Progenitor cell of endocrine pancreas (in vitro differentiated cells): ENCODE data around the gene PTEN. TPM values are rescaled to one million over a fixed set of nuclear protein-coding genes. Genes with fewer than 3 reads are reported as not detected.

Source experiments
- DNase-seq: peaks from one replicate; pipeline ENCODE4 v3.0.0; 2021; ENCODE audit warnings: low spot score; ENCODE audit not compliant: unreplicated experiment
- H3K27ac Mint-ChIP-seq: 2 replicates; pipeline ENCODE4 v1.8.0; 2021; ENCODE audit warnings: mild to moderate bottlenecking, moderate library complexity, mixed read lengths
- H3K27me3 Mint-ChIP-seq: 2 replicates; pipeline ENCODE4 v1.8.0; 2021; ENCODE audit warnings: mixed read lengths
- H3K36me3 Mint-ChIP-seq: 2 replicates; pipeline ENCODE4 v1.8.0; 2022; ENCODE audit warnings: mixed read lengths; ENCODE audit not compliant: insufficient read depth
- H3K4me1 Mint-ChIP-seq: 2 replicates; pipeline ENCODE4 v1.8.0; 2021; ENCODE audit warnings: low read depth, mixed read lengths
- H3K4me3 Mint-ChIP-seq: 2 replicates; pipeline ENCODE4 v1.8.0; 2021; ENCODE audit warnings: low read depth, mild to moderate bottlenecking, moderate library complexity, mixed read lengths
- H3K9me3 Mint-ChIP-seq: 2 replicates; pipeline ENCODE4 v1.8.0; 2021; ENCODE audit warnings: low read depth, mixed read lengths
- total RNA-seq: library from RNA; stranded (reverse); gene quantifications from 2 replicates; pipeline ENCODE4 v1.2.1, GENCODE V29; 2021
- TF ChIP-seq, protein P1 (sequence below): fragments of 200-600 bp; sonication (generic); IDR thresholded peaks from one replicate; pipeline ENCODE4 v1.5.0; 2021; ENCODE audit warnings: antibody characterized with exemption, mild to moderate bottlenecking; ENCODE audit not compliant: unreplicated experiment

Gene PTEN
- total RNA-seq, 1 donor from 2014 or later = 66.7 TPM

DNA sequence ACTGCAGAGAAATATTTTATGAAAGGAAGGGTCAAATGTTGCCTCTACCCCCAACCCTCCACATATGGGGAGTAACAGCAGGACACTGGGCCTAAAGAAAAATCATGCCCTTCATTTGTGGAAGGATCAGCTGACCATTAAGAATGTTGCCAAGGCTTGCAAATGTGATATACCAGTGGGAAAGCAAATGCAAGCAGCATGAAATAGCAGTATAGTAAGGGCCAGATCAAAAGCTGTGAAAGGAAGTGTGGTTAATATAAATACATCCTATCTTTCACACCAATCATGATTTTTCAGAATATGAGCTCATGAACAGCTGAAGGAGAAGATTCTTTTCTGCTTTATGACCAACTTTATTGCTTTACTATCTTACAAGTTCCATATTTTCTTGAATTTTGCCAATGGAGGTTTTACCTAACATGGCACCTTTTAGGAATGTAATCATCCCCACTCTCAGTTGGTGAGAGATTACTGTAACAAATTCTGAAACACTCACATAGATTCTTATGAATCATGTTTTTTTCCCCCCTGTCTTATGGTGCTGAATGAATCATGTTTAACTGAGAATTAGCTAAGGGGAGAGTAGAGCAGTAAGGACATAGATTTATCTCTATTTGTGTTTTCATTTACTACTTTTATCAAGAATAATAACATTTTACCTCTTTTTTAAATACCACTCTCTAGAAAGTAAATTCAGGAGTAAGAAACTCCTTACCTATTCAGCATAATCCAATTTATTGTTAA lies 33.3 kb upstream of the PTEN start:
- no peak overlapping the region for H3K4me3 Mint-ChIP-seq
- TF ChIP-seq, protein P1, sequence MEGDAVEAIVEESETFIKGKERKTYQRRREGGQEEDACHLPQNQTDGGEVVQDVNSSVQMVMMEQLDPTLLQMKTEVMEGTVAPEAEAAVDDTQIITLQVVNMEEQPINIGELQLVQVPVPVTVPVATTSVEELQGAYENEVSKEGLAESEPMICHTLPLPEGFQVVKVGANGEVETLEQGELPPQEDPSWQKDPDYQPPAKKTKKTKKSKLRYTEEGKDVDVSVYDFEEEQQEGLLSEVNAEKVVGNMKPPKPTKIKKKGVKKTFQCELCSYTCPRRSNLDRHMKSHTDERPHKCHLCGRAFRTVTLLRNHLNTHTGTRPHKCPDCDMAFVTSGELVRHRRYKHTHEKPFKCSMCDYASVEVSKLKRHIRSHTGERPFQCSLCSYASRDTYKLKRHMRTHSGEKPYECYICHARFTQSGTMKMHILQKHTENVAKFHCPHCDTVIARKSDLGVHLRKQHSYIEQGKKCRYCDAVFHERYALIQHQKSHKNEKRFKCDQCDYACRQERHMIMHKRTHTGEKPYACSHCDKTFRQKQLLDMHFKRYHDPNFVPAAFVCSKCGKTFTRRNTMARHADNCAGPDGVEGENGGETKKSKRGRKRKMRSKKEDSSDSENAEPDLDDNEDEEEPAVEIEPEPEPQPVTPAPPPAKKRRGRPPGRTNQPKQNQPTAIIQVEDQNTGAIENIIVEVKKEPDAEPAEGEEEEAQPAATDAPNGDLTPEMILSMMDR = no peak
- H3K27ac Mint-ChIP-seq = no peak overlapping the region
- no peaks in the 10 kb centered on the region for H3K27me3 Mint-ChIP-seq
- H3K4me1 Mint-ChIP-seq = no peaks in the 10 kb centered on the region
- no peaks in the 10 kb centered on the region for H3K36me3 Mint-ChIP-seq
- no peak for DNase-seq
- no peaks in the 10 kb centered on the region for H3K9me3 Mint-ChIP-seq

DNA sequence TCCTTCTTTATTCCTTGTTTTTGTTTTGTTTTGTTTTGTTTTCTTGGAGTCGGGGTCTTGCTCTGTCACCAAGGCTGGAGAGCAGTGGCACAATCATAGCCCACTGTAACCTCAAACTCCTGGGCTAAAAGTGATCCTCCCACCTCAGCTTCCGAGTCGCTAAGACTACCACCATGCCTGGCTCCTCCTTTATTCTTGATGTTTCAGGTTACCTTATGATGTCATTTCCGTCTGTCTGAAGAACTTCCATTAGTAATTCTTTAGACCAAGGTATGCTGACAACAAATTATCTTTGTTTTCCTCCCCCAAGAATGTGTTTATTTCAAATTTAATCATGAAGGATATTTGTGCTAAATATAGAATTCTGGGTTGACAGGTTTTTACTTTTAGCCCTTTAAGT lies 27.3 kb upstream of the PTEN start:
- H3K27me3 Mint-ChIP-seq = peaks cover 2% of the 10 kb centered on the region
- H3K27ac Mint-ChIP-seq = no peak overlapping the region
- TF ChIP-seq, protein P1 = no peak
- no peaks in the 10 kb centered on the region for H3K36me3 Mint-ChIP-seq
- no peak for DNase-seq
- H3K4me1 Mint-ChIP-seq = no peaks in the 10 kb centered on the region
- H3K9me3 Mint-ChIP-seq = peaks cover 6% of the 10 kb centered on the region
- H3K4me3 Mint-ChIP-seq = no peak overlapping the region

DNA sequence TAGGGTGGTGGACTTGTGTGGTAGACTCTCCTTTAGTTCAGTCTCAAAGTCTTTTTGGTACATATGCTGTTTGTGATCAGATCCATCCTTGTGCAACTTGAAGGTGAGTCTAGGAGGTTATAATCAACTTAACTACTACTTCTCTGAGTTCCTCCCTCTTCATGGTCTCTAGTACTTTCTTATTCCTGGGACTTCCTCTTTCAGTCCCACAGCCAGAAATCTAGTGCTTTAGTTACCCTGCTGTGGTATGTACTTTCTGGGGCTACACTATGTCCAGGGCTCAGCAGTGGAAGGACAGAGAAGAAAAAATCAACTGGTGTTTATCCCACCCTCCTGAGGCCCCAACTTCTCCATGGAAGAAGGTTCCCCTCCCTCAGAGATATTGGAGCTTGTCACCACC lies 26.0 kb upstream of the PTEN start:
- H3K27ac Mint-ChIP-seq = no peak overlapping the region
- no peak overlapping the region for H3K4me3 Mint-ChIP-seq
- TF ChIP-seq, protein P1 = no peak
- H3K4me1 Mint-ChIP-seq = peaks cover 3% of the 10 kb centered on the region
- peaks cover 2% of the 10 kb centered on the region for H3K27me3 Mint-ChIP-seq
- no peaks in the 10 kb centered on the region for H3K36me3 Mint-ChIP-seq
- H3K9me3 Mint-ChIP-seq = peaks cover 6% of the 10 kb centered on the region
- no peak for DNase-seq

DNA sequence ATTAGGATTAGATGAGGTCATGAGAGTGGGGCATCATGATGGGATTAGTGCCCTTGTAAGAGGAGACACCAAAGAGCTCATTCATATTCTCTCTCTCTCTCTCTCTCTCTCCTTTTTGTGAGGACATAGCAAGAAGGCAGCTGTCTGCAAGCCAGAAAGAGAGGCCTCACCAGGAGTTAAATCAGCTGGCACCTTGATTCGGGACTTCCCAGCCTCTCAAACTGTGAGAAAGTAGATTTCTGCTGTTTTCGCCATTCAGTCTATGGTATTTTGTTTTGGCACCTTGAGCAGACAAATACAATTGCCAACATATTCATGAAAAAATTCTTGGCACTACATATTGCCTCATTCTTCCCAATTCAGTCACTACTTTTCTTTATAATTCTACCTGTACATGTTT lies 24.8 kb upstream of the PTEN start:
- no peak for DNase-seq
- Mint-ChIP-seq H3K27me3 (peaks cover 2% of the 10 kb centered on the region), H3K4me3 (no peak overlapping the region), H3K36me3 (no peaks in the 10 kb centered on the region), H3K9me3 (peaks cover 6% of the 10 kb centered on the region), H3K27ac (no peak overlapping the region), H3K4me1 (peaks cover 5% of the 10 kb centered on the region)
- TF ChIP-seq, protein P1 = no peak

DNA sequence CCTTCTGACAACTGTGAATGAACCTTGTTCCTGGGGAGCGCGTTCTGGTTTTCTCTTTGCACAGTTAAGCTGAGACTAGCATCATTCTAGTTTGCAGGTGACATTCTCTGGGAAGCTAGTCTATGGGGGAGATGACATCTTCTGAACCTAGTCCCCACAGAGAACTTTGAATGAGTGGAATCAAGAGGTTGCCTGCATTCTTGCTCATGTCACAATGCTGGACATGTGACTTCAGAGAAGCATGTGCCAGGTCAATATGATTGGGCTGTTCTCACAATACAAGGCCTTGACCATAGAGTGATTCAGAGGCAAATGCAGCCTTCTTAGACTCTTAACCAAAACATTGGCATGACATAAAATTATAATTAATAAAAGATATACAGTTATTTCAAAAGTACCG lies 22.2 kb upstream of the PTEN start:
- TF ChIP-seq, protein P1 = no peak
- no peak for DNase-seq
- Mint-ChIP-seq H3K36me3 (no peaks in the 10 kb centered on the region), H3K9me3 (peaks cover 6% of the 10 kb centered on the region), H3K27ac (no peak overlapping the region), H3K27me3 (peaks cover 2% of the 10 kb centered on the region), H3K4me3 (no peak overlapping the region), H3K4me1 (peaks cover 9% of the 10 kb centered on the region)
